ENCODE measurements around the gene TPGS2. TPM values are rescaled to one million over a fixed set of nuclear protein-coding genes. Genes with fewer than 3 reads are reported as not detected.

The TPGS2 gene
- total RNA-seq, 2 experiments from 2014 or later = 77.3 to 83.2 TPM

DNA sequence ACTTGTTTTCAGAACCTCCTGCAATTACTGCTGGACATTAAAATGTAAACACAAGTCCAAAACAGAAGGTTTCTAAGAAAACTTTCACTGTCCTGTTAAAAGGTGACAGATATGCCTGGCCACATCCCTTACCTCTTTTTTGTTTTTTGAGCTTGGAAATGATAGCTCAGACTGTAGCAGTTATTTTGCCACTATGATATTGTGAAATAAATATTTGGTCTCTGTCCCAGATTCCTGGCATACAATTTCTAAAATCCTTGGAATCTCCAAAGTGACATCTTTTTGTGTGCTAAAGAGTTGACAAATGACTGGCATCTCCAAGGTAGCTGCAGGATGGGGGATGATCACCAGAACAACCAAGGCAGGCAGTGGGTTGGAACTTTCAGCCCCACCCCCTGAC lies 16.8 kb downstream of the TPGS2 start:
- H3K9me3 Mint-ChIP-seq = no peaks in the 10 kb centered on the region
- DNase-seq = no peak
- no peaks in the 10 kb centered on the region for H3K27me3 Mint-ChIP-seq
- H3K36me3 Mint-ChIP-seq = peaks cover 15% of the 10 kb centered on the region
- H3K4me3 Mint-ChIP-seq = no peak overlapping the region
- peaks cover 8% of the 10 kb centered on the region for H3K4me1 Mint-ChIP-seq
- no peak overlapping the region for H3K27ac Mint-ChIP-seq

DNA sequence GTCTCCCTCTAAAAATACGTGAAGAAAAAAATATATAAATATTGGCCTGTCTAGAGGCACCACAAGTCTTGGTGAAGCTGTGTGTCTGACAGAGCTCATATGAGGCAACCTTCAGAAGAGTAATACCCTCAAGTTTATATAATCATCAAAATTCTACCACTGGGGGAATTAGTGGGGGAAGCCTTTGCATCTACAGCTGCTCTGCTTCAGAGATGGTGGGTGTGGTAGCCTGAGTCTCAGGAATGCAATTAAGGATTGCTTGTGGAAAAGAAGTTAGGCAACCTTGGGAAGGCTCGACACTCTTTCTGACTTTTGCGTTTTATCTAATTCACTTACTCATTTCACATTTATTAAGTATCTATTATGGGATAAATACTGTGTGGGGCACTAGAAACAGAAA lies 17.4 kb downstream of the TPGS2 start:
- Mint-ChIP-seq H3K9me3 (no peaks in the 10 kb centered on the region), H3K4me3 (no peak overlapping the region), H3K36me3 (peaks cover 15% of the 10 kb centered on the region), H3K27me3 (no peaks in the 10 kb centered on the region), H3K27ac (no peak overlapping the region), H3K4me1 (peaks cover 8% of the 10 kb centered on the region)
- no peak for DNase-seq

DNA sequence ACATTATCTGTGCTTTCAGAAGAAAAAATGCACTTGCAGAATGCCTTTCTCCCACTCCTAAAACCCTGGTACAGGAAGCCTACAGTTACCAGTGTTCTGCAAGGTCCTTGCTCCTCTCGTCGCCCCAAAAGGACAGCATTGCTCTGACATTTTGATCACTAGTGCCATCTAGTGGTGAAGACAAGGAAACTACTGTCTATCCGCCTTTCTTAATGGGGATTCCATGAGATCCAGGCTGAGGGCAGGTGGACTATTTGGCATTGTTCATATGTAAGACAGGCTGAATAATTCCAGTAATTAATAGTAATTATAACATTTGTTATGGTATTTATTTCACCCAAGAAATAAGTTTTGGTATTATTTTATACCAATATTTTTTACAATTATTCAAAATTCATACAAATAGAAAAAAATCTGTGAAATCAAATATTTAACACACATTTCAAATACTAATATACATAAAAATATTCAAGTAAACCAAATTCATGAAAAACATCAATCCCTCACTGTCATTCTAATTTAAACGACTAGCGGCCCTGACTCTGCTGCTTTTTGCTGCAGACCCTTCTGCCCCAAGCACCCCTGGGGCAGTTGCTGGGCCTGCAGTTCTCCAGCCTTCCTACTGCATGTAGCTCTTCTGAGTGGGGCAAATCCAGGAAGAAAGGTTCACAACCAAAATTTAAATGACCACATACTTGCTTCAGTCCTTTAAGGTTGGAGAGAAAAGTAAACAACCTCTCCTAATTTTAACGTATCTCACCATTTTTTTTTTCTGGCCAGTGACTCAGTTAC lies 19.0 kb downstream of the TPGS2 start:
- H3K36me3 Mint-ChIP-seq = peaks cover 23% of the 10 kb centered on the region
- H3K4me1 Mint-ChIP-seq = peaks cover 8% of the 10 kb centered on the region
- no peaks in the 10 kb centered on the region for H3K27me3 Mint-ChIP-seq
- no peak overlapping the region for H3K27ac Mint-ChIP-seq
- no peak overlapping the region for H3K4me3 Mint-ChIP-seq
- no peaks in the 10 kb centered on the region for H3K9me3 Mint-ChIP-seq
- DNase-seq = no peak

DNA sequence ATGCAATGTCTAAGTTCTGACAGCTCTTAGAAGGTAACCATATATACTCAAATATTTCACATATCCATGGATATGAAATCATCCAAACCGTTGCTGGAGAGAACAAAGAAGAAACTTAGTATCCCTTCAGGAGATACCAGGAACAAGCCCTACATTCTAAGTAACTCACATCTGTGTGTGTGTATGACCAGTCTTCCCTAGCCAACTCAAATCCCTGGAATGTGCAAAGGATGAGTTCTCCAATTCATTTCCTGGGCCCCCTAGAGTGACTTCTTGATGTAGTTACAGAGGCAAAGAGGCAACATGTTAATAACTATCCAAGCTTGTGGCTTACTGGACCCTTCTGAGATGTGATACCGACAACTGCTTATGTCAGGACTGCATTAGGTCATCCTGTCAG lies 20.1 kb downstream of the TPGS2 start:
- H3K36me3 Mint-ChIP-seq = peaks cover 33% of the 10 kb centered on the region
- no peak overlapping the region for H3K4me3 Mint-ChIP-seq
- no peaks in the 10 kb centered on the region for H3K9me3 Mint-ChIP-seq
- no peaks in the 10 kb centered on the region for H3K27me3 Mint-ChIP-seq
- no peak overlapping the region for H3K27ac Mint-ChIP-seq
- DNase-seq = no peak
- H3K4me1 Mint-ChIP-seq = peaks cover 3% of the 10 kb centered on the region

- H3K4me1 Mint-ChIP-seq = peaks cover 2% of the 10 kb centered on the region
- no peak overlapping the region for H3K4me3 Mint-ChIP-seq
- no peak overlapping the region for H3K27ac Mint-ChIP-seq
- H3K27me3 Mint-ChIP-seq = no peaks in the 10 kb centered on the region
- peaks cover 55% of the 10 kb centered on the region for H3K36me3 Mint-ChIP-seq
- DNase-seq = no peak
- H3K9me3 Mint-ChIP-seq = no peaks in the 10 kb centered on the region
These were observed 23.7 kb downstream of the TPGS2 start for GRCh38 chr18:36805105-36805504.

DNA sequence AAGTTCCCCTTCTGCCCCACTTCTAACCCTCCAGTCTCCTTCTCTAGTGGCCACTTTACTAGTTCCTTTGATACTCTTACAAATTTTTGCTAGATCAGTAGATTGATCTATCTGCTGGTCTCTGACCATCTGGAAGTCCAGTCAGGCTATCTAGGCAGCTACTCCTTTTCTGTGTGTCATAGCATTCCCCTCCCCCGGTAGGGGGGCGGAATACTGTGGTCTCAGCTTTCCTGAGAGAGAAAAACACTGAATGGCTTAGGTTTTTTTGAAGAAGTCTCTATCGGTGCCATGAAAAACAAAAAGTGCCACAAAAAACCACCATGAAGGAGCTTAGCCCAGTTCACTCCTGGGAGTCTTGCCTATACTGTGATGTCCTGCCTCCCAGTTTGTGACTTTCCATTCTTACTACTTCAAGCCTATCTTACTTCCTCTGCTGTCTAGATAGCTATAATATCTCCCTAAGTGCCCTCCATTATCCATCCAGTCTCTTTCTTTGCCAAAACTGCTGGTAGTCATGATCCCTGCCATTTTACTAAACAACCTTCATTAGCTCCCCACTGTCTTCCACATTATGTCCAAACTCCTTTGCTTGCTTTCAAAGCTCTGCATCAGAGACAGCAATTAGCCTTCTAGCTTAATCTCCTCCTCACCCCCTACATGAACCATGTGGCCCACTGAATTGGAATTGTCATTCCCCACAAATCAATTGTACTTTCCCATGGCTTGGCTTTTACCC lies 29.9 kb downstream of the TPGS2 start:
- no peaks in the 10 kb centered on the region for H3K4me1 Mint-ChIP-seq
- no peak overlapping the region for H3K27ac Mint-ChIP-seq

GRCh38 chr18:36792634-36793283 lies 36.0 kb downstream of the TPGS2 start:
- H3K27me3 Mint-ChIP-seq = no peaks in the 10 kb centered on the region
- no peak for DNase-seq
- H3K4me3 Mint-ChIP-seq = no peak overlapping the region
- peaks cover 11% of the 10 kb centered on the region for H3K9me3 Mint-ChIP-seq
- H3K36me3 Mint-ChIP-seq = peaks cover 68% of the 10 kb centered on the region
- no peak overlapping the region for H3K27ac Mint-ChIP-seq
- no peaks in the 10 kb centered on the region for H3K4me1 Mint-ChIP-seq

More for the DNA sequence above, 29.9 kb downstream of the TPGS2 start:
- no peak for DNase-seq
- Mint-ChIP-seq H3K36me3 (peaks cover 53% of the 10 kb centered on the region), H3K4me3 (no peak overlapping the region), H3K9me3 (no peaks in the 10 kb centered on the region), H3K27me3 (no peaks in the 10 kb centered on the region)

DNA sequence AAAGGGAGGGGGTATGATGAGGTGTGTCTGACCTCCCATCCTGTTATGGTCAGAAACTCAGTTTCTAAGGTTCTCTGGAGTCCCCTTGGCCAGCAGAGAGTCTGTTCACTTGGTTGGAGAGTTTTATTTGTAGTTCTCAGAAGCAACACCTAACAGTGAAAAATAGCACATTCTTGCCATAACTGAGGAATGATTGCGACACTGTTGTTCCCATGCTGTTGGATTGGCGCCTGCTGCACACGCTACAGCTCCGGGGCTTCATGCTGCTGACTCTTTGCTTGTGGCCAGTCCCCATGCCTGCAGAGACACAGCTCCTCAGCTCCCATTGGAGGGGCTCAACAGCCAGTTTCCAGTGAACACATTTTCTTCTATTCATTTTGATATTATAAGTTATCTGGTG lies 42.1 kb downstream of the TPGS2 start:
- no peak overlapping the region for H3K27ac Mint-ChIP-seq
- H3K36me3 Mint-ChIP-seq = peaks cover 31% of the 10 kb centered on the region
- H3K4me3 Mint-ChIP-seq = no peak overlapping the region
- no peak for DNase-seq
- no peaks in the 10 kb centered on the region for H3K27me3 Mint-ChIP-seq
- H3K4me1 Mint-ChIP-seq = no peaks in the 10 kb centered on the region
- H3K9me3 Mint-ChIP-seq = peaks cover 11% of the 10 kb centered on the region

DNA sequence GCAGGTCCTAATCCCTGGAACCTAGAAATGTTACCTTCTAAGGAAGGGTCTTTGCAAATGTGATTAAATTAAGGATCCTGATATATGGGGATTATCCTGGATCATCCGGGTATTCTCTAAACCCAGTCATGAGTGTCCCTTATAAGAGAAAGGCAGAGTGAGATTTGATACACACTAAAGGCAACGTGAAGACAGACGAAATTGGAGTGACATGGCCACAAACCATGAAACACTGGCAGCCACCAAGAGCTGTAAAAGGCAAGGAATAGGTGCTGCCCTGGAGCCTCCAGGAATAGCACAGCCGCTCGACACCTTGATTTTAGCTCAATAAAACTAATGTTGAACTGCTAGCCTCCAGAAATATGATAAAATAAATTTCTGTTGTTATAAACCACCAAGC lies 45.0 kb downstream of the TPGS2 start:
- H3K27me3 Mint-ChIP-seq = no peaks in the 10 kb centered on the region
- no peak for DNase-seq
- H3K27ac Mint-ChIP-seq = no peak overlapping the region

DNA sequence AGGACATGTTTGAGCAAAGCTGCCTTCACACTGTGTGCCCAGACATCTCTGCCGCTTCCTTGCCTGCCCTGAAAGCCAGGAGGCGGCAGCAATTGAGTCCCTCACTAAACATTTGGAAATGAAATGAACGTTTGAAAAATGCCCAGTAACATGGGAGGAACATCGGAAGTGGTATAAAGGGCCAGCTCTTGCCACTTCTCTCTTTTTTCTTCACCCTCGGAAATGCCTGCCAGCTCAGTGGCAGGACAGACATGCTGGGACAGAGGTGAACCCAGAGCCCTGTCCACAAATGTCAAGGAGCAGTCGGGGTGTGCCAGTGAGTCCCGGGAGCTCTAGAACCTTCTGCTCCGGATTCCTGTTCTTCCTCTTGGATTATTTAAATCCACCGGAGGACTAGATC lies 46.1 kb downstream of the TPGS2 start:
- Mint-ChIP-seq H3K4me3 (no peak overlapping the region), H3K9me3 (no peaks in the 10 kb centered on the region), H3K27ac (no peak overlapping the region), H3K4me1 (no peaks in the 10 kb centered on the region), H3K36me3 (peaks cover 6% of the 10 kb centered on the region), H3K27me3 (no peaks in the 10 kb centered on the region)
- DNase-seq = no peak

More for the DNA sequence above, 45.0 kb downstream of the TPGS2 start:
- Mint-ChIP-seq H3K9me3 (no peaks in the 10 kb centered on the region), H3K36me3 (peaks cover 6% of the 10 kb centered on the region), H3K4me1 (no peaks in the 10 kb centered on the region), H3K4me3 (no peak overlapping the region)

GRCh38 chr18:36780748-36781147 lies 48.1 kb downstream of the TPGS2 start:
- Mint-ChIP-seq H3K4me1 (no peaks in the 10 kb centered on the region), H3K36me3 (peaks cover 3% of the 10 kb centered on the region), H3K27me3 (no peaks in the 10 kb centered on the region), H3K27ac (no peak overlapping the region), H3K9me3 (no peaks in the 10 kb centered on the region), H3K4me3 (no peak overlapping the region)
- DNase-seq = no peak

GRCh38 chr18:36777566-36777965 lies 51.2 kb downstream of the TPGS2 start:
- no peaks in the 10 kb centered on the region for H3K36me3 Mint-ChIP-seq
- no peaks in the 10 kb centered on the region for H3K27me3 Mint-ChIP-seq
- DNase-seq = no peak
- no peaks in the 10 kb centered on the region for H3K4me1 Mint-ChIP-seq
- H3K9me3 Mint-ChIP-seq = no peaks in the 10 kb centered on the region
- H3K4me3 Mint-ChIP-seq = no peak overlapping the region
- H3K27ac Mint-ChIP-seq = no peak overlapping the region

DNA sequence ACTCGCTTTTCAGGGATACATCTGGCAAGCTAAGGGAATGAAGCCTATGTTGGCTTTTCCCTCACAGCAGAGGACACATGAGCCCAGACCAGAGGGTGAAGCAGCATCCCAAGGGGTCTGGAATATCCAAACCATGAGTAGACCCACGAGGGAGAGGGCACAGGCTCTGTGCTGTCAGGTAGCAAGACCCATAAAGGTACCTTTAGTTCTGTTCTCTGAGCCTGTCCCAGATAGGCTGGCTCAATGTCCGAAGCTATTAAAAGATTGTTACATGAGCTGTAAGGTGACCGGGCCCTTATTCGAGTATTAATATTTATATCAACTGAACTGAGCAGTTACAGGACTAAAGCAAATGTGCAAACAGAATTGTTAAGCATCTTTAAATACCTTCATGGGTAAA lies 52.2 kb downstream of the TPGS2 start:
- no peak for DNase-seq
- H3K36me3 Mint-ChIP-seq = no peaks in the 10 kb centered on the region
- H3K4me1 Mint-ChIP-seq = no peaks in the 10 kb centered on the region
- H3K9me3 Mint-ChIP-seq = no peaks in the 10 kb centered on the region
- H3K4me3 Mint-ChIP-seq = no peak overlapping the region
- no peaks in the 10 kb centered on the region for H3K27me3 Mint-ChIP-seq
- H3K27ac Mint-ChIP-seq = no peak overlapping the region

DNA sequence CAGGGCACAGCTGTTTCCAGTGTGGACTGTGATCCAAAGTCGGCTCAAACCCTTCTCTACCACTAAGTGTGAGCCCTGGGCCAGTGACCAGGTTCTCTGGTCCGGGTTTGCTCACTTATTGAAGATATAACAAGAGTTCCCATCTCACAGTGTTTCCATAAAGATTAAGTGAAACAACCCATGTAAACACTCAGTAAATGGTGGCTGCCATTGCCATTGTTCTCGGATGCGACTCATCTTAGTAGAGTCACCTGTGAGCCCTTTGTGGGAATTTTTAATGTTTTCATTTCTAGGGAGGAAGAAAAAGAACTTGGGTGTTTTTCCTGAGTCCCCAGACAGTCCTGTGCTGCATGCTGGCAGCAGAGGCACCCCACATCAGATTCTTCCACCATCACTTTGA lies 53.4 kb downstream of the TPGS2 start:
- no peak overlapping the region for H3K4me3 Mint-ChIP-seq
- no peaks in the 10 kb centered on the region for H3K9me3 Mint-ChIP-seq
- H3K36me3 Mint-ChIP-seq = no peaks in the 10 kb centered on the region
- no peak overlapping the region for H3K27ac Mint-ChIP-seq
- no peaks in the 10 kb centered on the region for H3K4me1 Mint-ChIP-seq
- H3K27me3 Mint-ChIP-seq = no peaks in the 10 kb centered on the region
- DNase-seq = no peak

DNA sequence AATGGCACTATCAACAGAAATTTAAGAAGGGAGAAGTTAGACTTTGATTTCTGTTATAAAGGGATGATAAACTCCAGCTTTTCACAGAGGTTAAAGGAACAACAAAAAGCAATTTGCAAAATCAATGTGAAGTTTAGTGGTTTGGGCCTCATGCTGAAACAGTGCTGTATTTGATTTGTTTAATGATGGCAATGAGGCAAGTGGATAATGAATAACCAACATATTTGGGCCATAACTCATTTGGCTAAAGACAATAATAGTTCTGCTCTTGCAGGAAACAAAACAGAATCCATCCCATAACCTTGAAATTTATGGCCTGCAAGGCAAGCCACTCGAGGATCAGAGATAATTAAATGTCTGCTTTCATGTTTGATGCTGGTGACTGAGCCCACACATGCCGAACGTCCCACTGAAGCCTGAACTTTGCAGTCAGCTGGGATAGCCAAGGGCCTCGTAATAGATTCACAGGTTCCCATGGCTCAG lies 56.5 kb downstream of the TPGS2 start:
- H3K4me3 Mint-ChIP-seq = no peak overlapping the region
- no peak overlapping the region for H3K27ac Mint-ChIP-seq
- DNase-seq = no peak
- peaks cover 1% of the 10 kb centered on the region for H3K36me3 Mint-ChIP-seq
- H3K9me3 Mint-ChIP-seq = no peaks in the 10 kb centered on the region
- H3K27me3 Mint-ChIP-seq = peaks cover 6% of the 10 kb centered on the region
- no peaks in the 10 kb centered on the region for H3K4me1 Mint-ChIP-seq
